GM18858 (cell line): ENCODE data around the gene AFF1.
"Not testable (repeated sequence)": the region's sequence is repeated elsewhere in the genome, so short reads cannot be mapped to it uniquely, and the experiment has no call there.

Source experiments
- ATAC-seq: cut with Tn5 transposase; IDR thresholded peaks from one replicate; pipeline ENCODE4 v1.9.1; 2021; ENCODE audit not compliant: unreplicated experiment

Gene AFF1

DNA sequence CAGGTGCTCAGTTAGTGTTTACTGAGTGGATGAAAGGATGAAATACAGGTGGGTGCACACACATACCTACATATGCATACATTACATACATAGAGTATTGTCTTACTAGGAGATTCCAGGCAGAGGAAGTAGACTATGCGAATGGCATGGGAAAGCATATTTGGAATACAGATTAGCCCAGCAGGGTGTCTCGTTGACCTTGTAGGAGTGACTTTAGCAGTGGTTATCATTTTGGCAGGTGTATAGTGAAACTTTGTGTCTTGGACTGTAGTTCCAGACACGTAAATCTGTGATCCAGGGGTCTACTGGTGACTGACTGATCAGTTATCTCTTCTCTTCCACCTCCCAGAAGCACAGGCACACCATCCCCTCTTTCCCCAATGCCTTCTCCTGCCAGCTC, 199.3 kb downstream of the AFF1 start:
- ATAC-seq = no peak

DNA sequence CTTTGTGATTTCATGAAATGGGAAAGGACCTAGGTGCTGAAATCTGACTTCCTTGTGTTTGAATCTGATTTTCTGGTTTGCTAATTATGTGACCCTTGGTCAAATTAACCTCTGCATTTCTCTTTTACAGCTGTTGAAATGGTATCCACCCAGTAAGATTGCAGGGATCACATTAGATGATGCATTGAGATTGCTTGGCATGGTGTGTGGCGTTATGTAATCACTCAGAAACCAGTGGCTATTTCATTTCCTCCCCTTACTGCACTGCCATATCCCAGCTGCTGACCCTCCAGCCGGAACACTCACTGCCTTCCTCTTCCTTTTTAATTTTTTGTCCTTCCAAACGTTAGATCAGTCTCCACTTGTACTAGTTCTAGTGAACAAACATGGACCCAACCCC, 206.6 kb downstream of the AFF1 start:
- ATAC-seq = no peak

- ATAC-seq = no peak
Observed at GRCh38 chr4:87144356-87144755, 209.5 kb downstream of the AFF1 start.

DNA sequence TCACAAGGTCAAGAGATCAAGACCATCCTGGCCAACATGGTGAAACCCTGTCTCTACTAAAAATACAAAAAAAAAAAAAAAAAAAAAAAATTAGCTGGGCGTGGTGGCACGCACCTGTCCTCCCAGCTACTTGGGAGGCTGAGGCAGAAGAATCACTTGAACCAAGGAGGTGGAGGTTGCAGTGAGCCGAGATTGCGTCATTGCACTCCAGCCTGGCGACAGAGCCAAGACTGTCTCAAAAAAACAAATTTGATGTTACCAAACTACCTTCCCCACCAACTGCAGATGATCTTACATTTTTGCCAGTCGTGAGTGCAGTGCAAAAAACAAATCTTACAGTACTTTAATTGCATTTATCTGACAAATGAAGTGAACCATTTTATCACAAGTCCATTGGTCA, 211.1 kb downstream of the AFF1 start:
- not testable (repeated sequence) for ATAC-seq

GRCh38 chr4:87147116-87147515, 212.3 kb downstream of the AFF1 start:
- ATAC-seq = no peak

DNA sequence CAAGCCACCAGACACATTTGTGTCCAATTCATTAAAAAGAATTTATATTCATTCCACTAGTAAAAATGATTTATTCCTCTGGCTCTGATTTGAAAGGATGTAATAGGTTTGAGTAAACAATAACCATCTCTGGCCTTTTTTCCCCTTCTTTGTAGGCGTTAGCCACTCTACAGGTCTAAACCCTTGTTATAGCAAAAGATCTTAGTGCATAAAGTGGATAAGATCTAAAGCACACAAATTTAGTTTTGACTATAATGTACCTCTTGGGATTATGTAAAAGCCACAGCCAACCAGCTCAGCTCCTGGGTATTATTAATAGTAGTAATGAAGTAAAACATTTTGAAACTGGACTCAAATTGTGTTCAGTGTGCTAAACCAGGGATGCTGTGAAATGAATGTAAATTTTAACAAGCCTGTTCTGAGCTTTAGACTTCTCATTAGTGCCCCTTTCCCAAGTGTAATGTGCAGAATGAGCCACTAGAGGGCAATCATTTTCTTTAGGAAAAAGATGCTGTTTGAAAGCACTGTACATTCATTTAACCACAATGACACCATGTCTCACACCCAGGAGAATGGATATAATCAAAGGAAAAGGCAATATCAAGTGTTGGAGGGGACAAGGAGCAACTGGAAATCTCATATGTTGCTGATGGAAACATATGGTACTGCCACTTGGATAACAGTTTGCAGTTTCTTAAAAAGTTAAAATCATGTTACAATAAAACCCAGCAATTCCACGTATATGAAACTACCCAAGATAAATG, 215.9 kb downstream of the AFF1 start:
- peak; percentile 67 for ATAC-seq

DNA sequence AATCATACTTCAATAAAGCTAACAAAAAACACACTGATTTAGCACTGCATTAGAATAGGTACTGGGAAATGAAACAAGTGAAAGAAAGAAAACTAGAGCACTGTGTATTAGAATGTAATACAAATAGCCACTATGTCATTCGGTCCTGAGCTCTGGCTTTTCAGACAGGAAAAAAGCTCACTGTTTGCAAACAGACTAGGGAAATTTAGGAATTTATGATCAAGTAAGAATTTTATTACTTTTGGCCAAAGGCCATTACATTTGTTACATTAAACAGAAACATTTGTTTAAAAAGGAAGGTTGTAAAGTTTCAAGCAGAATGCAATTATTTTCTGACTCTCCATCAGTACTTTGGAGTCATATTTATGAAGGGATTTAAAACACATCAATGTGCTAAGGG, 216.9 kb downstream of the AFF1 start:
- no peak for ATAC-seq

GRCh38 chr4:87152310-87153041, 217.7 kb downstream of the AFF1 start:
- ATAC-seq = no peak

- no peak for ATAC-seq
Observed at GRCh38 chr4:87153078-87153870, 218.5 kb downstream of the AFF1 start.

GRCh38 chr4:87165892-87166291, 231.1 kb downstream of the AFF1 start:
- ATAC-seq = no peak

GRCh38 chr4:87166296-87166854, 231.6 kb downstream of the AFF1 start:
- no peak for ATAC-seq

DNA sequence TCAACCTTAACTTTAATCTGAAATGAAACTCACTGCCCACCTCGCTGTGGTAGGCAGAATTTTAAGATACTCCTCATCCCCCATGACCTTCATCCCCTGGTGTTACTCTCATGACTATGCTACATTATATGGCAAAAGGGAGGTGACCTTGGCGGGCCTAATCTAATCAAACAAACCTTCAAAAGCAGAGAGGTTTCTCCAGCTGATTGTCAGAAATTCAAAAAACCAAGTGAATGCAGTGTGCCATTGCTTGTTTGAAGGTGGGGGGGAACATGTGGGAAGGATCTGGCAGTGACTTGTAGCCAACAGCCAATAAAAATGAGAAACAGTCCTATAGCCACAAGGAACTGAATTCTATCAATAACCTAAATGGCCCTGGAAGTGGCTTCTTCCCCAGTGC, 237.1 kb downstream of the AFF1 start:
- no peak for ATAC-seq

DNA sequence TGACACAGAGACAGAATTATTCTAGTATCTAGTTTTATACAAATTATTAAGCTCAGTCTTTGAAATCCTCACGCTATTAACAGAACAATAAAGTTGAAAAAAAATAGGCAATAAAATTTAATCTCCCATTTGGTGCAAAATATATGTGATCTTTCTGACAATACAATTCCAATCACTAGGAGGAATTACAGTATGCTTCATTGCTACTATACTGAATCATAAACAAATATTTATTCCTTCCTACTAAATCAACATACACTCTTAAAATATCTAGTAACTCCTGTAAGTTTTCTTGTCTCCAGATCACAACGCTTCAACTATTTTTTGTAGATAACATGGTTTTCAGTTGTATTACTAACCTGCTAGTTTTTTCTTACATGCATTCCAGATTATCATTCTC, 239.9 kb downstream of the AFF1 start:
- no peak for ATAC-seq

- no peak for ATAC-seq
Observed at GRCh38 chr4:87179751-87180150, 244.9 kb downstream of the AFF1 start.

- no peak for ATAC-seq
Observed at GRCh38 chr4:87180767-87181166, 246.0 kb downstream of the AFF1 start.

- no peak for ATAC-seq
Observed at GRCh38 chr4:87185146-87185870, 250.5 kb downstream of the AFF1 start.

DNA sequence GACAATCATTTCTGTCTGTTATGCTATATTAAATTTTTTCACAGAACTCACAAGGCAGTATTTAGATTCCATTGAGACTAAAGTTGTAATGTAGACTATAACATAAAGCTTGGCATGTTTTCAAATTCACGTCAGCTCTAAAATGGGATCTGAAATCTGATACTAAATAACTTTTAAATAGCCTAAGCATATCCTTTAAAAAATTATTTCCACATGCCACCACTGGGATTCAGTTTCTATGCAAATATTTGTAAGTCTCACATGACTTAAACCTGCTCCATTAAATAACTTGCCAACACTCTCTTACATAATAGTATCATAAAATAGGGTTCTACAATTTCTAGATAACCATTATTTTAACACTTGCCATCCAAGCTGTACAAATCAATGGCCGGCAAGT, 253.2 kb downstream of the AFF1 start:
- ATAC-seq = no peak

DNA sequence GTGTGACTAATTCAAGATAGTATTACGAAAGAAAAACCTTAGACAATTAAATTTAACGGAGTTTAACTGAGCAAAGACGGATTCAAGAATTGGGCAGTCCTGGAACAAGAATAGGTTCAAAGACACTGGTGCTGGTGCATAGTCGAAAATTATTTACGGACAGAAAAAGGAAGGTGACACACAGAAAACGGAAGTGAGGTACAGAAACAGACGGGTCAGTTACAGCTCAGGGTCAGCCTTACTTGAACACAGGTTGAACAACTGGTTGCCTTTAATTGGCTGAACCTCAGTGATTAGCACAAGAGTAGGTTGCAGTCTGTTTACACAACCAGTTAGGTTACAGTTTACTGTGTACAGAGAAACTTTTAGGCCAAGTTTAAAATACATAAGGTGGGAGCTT, 254.1 kb downstream of the AFF1 start:
- no peak for ATAC-seq
